Raji (cell line): ENCODE measurements around the gene DCN.

ENCODE experiments used
- POLR2A ChIP-seq: IDR thresholded peaks from 2 replicates; pipeline ENCODE4 v1.6.1; 2011; ENCODE audit warnings: low read depth, low read length, control low read depth; ENCODE audit not compliant: insufficient read depth

DCN gene

DNA sequence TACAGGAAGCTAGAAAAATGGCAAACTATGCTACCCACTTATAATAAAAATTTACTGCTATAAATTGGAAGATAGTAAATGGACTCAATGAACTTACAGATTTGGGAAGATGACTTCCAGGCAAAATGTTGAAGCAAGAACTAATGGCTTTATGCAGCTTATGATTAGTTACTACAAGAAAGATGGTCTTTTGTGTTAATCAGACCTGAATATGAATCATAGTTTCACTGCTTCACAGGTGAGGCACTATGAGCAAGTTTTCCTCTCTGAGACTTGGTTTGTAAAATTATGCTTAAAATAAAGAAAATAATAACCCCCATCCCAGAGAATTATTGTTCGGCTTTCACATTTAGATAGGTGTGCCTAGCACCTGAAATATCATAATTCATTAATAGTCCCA lies 19.8 kb upstream of the DCN start:
- TF ChIP-seq POLR2A, result no peak

DNA sequence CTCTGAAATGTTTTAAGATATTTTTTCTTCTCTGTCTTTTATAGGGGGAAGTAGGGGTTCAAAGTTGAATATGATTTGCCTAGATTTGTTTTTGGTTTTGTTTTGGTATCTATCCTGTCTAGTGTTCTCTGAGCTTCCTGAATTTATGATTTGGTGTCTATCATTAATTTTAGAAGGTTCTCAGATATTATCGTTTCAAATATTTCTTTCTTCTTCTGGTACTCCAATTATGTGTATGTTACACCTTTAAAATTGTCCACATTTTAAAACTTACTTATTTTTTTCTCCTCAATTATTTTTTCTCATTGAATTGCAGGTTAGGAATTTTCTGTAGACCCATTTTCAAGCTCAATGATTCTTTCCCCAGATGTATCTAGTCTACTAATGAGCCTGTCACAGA lies 13.8 kb upstream of the DCN start:
- no peak for TF ChIP-seq POLR2A

DNA sequence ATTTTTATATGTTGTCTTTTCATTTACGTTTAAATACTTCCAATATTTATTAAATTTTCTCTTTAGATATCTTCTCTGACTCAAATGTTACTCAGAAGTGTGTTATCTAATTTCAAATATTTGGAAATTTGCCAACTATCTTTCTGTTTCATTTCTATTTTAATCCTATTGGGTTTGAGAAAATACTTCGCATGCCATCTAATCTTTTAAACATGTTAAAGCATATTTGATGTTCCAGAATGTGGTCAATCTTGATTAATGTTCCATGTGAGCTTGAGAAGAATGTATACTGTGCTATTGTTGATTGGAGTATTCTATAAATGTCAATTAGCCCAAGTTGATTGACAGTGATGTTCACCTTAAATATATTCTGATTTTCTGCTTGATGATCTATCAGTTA lies 11.9 kb upstream of the DCN start:
- TF ChIP-seq POLR2A, result no peak

DNA sequence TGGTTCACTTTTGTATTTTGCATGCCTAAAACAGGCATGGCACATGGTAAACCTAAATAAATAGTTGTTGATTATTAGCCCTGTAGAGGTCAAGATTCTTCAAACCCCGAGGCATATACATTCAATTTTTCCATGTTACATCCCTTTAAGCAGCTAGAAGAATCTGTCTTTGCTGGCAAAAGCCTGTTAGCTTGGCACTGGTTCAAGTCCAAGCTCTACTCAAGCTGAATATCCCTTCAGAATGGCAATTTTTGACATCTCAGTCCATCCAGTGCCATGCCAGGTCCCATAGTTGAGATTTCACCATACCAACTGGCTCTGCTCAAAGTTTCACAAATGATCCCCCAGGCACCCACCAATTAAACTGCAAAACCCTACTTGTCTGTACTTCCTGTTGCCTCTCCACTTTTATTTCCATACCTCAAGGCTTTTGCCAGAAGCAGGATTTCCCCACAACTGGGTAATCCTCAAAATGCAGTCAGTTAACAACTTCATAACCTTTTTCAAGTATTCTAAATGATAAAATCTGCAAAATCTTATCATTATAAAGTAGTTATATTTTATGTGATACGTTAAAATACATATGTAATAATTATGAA lies 9.0 kb upstream of the DCN start:
- no peak for TF ChIP-seq POLR2A

DNA sequence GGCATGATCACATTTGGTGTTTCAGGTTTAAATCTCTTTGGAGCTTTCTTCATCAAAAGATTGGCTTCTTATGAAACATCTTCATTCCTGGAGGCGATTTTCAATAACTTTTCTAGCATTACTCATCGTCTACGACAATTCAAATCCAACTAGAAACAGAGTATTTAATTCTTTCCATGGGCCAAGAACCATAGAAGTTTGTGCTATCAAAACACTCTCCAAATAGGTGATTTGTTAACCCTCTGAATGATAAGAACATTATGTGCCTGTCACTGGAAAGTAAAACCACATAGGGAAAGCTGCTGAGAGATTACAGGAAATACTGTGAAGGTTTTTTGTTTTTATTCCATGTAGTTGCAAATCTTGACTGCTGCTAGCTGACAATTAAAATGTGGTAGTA lies 6.9 kb upstream of the DCN start:
- TF ChIP-seq POLR2A, result no peak

DNA sequence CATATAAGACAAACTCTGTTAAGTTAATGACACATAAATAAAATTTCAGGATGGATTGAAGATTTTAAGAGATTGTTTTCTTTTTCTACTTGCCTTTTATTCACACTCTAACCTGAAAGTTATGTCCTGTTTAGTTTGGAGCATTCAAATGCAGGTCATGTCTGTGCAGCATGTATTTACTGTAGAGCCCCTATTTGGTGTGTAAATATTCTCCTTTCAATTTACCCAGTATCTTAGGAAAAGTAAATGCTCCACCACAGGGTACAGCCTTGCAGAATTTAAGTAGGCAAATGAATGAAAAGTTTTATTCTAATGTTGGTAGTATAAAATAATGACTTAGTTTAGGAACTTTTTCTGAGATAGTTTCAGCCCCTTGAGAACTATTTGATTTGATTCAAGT lies 6.2 kb upstream of the DCN start:
- TF ChIP-seq POLR2A, result no peak

DNA sequence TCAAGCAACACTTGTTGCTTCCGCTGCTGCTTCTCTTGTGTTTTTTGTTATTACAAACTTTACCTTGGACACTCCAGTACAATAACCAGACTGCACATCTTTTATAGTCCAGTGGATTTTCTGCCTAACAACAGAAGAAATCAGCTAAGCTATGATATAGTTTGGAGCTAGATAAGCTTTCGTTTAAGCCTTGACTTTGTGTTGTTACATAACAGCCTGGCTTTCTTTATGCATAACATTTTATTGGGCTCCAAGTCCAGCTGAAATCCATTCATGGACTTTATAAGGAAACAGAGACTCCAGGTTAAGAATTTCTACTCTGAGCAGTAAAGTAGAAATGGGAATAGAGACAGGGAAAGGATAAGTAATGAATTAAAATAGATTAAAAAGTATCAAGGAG lies 3.5 kb upstream of the DCN start:
- TF ChIP-seq POLR2A, result no peak

DNA sequence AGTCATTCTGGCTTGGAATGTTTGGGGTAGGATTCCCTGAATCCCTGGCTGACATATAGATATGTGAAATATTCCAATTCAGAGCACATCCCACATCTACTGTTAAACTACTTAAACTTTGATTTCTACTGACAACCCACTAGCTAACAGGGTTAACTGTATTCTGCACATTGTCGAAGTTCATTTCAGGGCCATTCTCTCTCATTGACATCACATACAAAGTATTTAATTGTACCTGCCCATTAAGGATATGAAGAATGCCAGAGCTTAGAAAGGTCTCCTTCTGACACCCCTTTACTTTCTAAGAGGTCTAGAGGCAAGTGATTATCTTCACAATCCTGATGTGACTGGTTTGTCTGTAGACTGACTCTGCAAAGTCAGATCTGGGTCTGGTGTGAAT lies 2.8 kb upstream of the DCN start:
- no peak for TF ChIP-seq POLR2A

DNA sequence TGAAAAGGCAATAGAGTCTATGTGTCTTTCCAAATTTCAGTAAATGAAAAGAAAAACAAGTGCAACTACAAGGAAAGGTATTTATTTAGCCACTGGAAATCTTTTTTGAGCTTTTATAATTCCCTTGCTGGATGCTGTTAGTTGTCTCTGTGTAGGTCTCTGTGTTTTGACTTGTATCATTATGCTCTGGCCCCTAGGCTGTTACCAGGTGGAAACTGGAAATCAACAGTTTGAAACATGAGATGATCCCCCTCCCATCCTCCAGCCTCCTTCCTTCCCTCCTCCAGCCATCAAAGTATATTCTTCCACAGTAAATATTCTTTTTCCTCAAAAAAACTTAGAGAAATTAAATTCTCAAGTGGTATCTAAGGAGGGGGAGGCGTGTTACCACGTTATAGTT lies 934 bp upstream of the DCN start:
- TF ChIP-seq POLR2A, result no peak

DNA sequence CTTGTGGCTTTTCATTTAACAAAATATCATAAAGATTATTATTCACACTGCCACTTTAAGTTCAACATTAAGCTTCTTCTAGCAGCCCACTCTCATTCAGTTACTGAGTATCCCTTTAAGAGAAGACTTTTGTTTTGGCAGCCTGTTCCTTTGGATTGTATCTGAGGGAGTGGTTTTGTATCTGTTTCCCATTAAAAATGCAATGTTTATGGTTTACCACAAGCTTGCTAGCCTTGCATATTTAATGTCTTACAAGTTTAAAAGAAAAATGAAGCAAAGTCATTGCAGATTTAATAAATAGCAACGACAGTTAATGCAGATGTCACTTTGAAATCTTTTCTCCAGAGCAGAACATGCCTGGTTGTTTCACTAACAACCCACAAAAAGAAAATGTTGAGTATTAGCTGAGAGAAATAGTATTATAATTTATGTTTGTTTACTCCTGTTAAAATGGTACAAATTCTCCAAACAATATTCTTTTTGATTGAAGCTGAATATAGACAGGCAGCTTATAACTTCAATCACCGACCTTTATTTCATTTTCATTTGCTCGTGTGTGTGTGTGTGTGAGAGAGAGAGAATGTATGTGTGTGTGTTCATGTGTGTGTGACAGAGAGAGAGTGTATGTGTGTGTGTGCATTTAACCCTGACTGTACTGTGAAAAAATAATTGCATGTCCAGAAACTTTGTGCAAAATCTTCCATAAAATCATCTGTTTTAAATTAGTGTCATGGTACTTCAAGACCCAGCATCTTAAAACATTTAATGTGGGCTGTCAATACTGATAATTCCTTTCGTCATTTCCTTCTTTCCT lies 1.8 kb downstream of the DCN start:
- no peak for TF ChIP-seq POLR2A

DNA sequence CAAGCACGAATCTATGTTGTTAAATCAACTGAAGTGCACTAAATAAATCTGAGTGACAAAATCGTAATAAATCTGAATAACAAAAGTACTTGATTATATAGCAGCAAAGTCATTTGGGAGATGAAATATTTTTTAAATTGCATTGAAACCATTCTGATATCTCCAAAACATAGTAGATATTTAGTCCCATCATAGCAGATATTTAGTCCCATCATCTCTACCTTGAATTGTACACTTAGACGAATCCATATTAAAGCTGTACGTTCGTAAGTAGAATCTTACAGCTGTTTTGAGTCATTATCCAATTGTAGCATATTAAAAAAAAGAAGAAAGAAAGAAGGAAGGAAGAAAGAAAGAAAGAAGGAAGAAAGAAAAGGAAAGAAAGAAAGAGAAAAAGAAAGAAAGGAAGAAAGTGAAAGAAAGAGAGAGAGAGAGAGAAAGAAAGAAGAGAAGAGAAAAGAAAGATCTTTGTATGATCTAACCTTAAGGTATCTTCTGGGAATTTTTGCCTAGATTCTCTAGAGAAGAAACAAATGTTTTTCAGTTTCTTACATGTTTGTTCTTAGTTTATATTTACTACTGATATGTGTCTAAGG lies 2.6 kb downstream of the DCN start:
- no peak for TF ChIP-seq POLR2A

DNA sequence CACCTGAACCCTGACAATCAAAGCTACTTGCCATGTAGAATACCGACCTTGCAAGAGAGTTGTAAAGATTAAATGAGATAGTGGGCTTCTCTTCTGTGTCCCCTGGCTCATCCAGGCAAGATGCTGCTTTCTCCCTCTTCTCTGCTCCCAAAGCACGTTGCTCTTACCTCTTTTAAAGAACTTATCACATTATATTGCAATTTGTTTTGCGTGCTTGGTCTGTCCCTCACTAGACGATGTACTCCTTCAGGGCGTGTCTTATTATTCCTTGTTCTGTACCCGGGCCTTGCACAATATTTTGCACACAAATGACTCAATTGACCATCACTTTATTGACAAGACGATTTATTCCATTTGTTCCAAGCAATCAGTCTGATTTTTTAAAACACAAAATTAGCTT lies 3.3 kb downstream of the DCN start:
- no peak for TF ChIP-seq POLR2A

DNA sequence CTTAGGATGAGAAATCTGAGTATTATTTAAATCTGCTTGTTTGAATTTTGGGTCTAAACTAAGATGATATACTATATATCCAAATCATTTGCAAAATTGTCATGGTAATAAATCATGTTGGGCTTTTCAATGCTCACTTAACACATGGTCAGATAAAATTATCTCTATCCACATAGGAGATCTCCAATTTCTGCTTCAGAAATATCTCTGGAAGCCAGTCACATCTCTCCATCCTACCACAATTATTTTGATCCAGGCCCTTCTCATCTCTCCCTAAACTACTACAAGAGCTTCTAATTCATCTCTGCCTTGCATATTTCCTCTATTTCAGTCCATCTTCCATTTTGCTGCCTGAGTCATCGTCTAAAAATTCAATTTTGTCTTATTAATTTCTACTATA lies 3.8 kb downstream of the DCN start:
- TF ChIP-seq POLR2A, result no peak

DNA sequence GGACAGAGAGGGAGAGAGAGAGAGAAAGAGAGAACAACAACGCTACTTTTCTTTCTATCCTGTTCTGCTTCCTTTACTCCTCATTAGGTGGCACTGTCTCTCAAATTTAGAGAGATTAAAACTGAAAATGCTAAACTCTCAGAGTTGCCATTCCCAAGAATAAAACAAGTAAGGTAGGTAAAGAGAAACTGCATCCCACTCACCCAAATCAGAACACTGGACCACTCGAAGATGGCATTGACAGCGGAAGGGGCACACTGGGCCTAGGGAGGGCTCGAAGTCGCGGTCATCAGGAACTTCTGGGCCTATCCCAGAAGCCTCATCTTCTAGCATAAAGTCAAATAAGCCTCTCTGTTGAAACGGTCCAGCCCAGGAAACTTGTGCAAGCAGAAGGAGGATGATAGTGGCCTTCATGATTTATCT lies 4.5 kb downstream of the DCN start:
- no peak for TF ChIP-seq POLR2A

DNA sequence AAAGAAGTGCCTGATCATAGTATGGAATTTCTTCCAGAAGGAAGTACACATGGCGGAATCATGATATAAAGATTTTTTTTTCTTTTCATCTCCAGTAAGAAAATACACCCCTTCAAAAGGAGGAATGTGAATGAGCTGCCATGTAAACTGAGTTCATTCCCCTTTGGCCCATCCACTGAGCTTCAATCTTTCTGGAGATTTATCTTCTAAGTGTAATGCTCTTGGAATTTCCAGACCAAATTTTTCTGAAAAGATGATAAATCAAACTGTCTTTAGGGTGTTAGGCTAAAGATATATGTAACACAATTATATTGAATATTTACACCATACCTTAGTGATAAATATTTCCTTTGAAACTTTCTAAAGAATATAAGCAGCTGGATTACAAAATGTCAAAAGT lies 5.2 kb downstream of the DCN start:
- no peak for TF ChIP-seq POLR2A

DNA sequence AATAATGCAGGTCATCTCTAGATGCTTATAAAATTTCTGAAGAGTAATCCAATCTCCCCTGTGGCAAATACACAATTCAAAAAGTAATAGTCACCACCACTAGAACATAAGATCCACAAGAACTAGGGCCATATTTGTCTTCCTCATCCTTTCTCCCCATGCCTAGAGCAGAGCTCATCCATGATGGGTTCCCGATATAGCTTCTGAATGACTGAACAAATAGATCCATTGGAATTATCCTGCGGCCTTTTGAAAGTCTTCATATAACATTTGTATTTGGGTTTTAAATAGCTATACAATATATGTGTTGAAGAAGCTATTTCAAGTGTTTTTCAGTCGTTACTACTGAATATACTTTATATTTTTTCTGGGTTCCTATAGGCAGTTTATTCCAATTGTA lies 5.7 kb downstream of the DCN start:
- TF ChIP-seq POLR2A, result no peak

DNA sequence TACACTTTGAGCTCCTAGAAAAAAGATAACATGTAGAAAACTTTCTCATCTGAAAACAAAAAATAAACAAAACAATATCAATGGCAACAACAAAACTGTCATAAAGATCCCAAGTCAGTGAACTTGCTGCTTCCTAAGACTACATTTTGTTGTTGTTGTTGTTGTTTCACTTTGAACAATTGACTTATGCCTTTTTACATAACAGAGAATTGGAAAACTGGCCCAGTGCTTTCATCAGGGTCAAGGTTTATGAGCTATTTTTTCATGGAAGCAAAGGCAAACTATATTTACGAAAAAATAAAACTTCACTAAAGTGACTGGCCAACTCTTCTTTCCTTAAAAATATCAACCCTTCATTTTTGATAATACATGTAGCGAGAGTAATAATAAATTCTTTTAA lies 6.3 kb downstream of the DCN start:
- no peak for TF ChIP-seq POLR2A

DNA sequence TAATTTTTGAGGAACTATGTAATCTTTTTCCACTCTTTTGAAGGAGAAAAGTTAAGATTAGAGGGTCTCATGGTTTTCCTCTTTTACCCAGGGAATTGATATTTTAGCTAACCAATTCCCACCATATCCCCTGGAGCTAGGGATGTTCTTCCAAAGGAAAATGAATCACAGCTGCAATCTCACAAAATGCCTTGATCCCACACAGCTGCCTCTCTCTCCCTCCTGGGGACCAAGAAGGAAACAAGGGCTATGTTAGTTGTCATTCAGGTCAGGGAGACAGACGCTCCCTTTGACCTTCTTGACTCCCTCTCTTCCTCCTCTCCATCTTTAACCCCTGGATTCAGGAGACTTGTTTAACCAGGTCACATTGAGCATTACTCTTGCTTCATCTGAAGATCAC lies 9.5 kb downstream of the DCN start:
- no peak for TF ChIP-seq POLR2A
